DMS79 (cell line): ENCODE measurements around the gene VAV2.

Experiments used
- DNase-seq: peaks from one replicate; lab custom pipeline; 2025; lab: John Stamatoyannopoulos, UW

Gene VAV2

GRCh38 chr9:133851693-133852092 is 140.4 kb downstream of the VAV2 start:
- DNase-seq = no peak

GRCh38 chr9:133850937-133851336 is 141.2 kb downstream of the VAV2 start:
- DNase-seq = no peak

- no peak for DNase-seq
These were observed 142.0 kb downstream of the VAV2 start for GRCh38 chr9:133850161-133850560.

- DNase-seq = no peak
These were observed 142.9 kb downstream of the VAV2 start for GRCh38 chr9:133849110-133849670.

GRCh38 chr9:133848471-133849109 is 143.5 kb downstream of the VAV2 start:
- no peak for DNase-seq

- DNase-seq = no peak
These were observed 145.5 kb downstream of the VAV2 start for GRCh38 chr9:133846483-133847090.

GRCh38 chr9:133845440-133845839 is 146.7 kb downstream of the VAV2 start:
- DNase-seq = no peak

GRCh38 chr9:133844881-133845410 is 147.2 kb downstream of the VAV2 start:
- no peak for DNase-seq

- DNase-seq = no peak
These were observed 147.7 kb downstream of the VAV2 start for GRCh38 chr9:133844398-133844784.

GRCh38 chr9:133843751-133844397 is 148.2 kb downstream of the VAV2 start:
- DNase-seq = no peak

GRCh38 chr9:133843250-133843649 is 148.9 kb downstream of the VAV2 start:
- no peak for DNase-seq

- no peak for DNase-seq
These were observed 149.3 kb downstream of the VAV2 start for GRCh38 chr9:133842721-133843227.

- peak; percentile 27 for DNase-seq
These were observed 149.9 kb downstream of the VAV2 start for GRCh38 chr9:133842174-133842573.

- no peak for DNase-seq
These were observed 150.8 kb downstream of the VAV2 start for GRCh38 chr9:133841167-133841812.

GRCh38 chr9:133839822-133840329 is 152.2 kb downstream of the VAV2 start:
- no peak for DNase-seq

- no peak for DNase-seq
These were observed 153.1 kb downstream of the VAV2 start for GRCh38 chr9:133838859-133839507.

GRCh38 chr9:133837627-133838597 is 154.2 kb downstream of the VAV2 start:
- DNase-seq = no peak

GRCh38 chr9:133836818-133837217 is 155.3 kb downstream of the VAV2 start:
- no peak for DNase-seq

GRCh38 chr9:133836001-133836758 is 155.9 kb downstream of the VAV2 start:
- DNase-seq = no peak
